Keratinocyte (primary cell): ENCODE data around the gene ATF7IP. TPM values are rescaled to one million over a fixed set of nuclear protein-coding genes. Genes with fewer than 3 reads are reported as not detected.

Experiments
- DNase-seq: peaks from one replicate; pipeline ENCODE4 v3.0.0-alpha.2; 2011; ENCODE audit warnings: low read depth, missing footprints, low spot score
- FAIRE-seq: peaks from 2 replicates; lab custom pipeline; 2011; peaks lifted over from hg19 to GRCh38; lab: Jason Lieb, UNC
- H2AFZ ChIP-seq: 2 replicates; pipeline ENCODE4 v1.6.0; 2012; ENCODE audit warnings: low read length, control low read depth, inconsistent platforms; ENCODE audit not compliant: control insufficient read depth
- H3K27ac ChIP-seq: 2 replicates; pipeline ENCODE4 v1.5.1; 2011; ENCODE audit warnings: low read length; ENCODE audit not compliant: control insufficient read depth, insufficient read depth
- H3K27me3 ChIP-seq: 3 replicates; pipeline ENCODE4 v1.6.0; 2011; ENCODE audit warnings: low read length; ENCODE audit not compliant: control insufficient read depth, insufficient read depth; ENCODE audit errors: extremely low read depth
- H3K36me3 ChIP-seq, 2 experiments: 2 replicates in 1 of 2; 3 replicates in 1 of 2; pipeline ENCODE4 v1.5.1; 2011; ENCODE audit warnings: low read length in 2 of 2, mild to moderate bottlenecking in 1 of 2; ENCODE audit not compliant: control insufficient read depth in 2 of 2, insufficient read depth in 2 of 2; ENCODE audit errors: extremely low read depth in 1 of 2
- H3K4me1 ChIP-seq: 3 replicates; pipeline ENCODE4 v1.5.1; 2011; ENCODE audit warnings: low read length; ENCODE audit not compliant: control insufficient read depth, insufficient read depth; ENCODE audit errors: extremely low read depth
- H3K4me2 ChIP-seq: 3 replicates; pipeline ENCODE4 v1.6.0; 2011; ENCODE audit warnings: low read depth, low read length; ENCODE audit not compliant: control insufficient read depth, insufficient read depth; ENCODE audit errors: extremely low read depth
- H3K4me3 ChIP-seq, 3 experiments: fragments of 200-600 bp in 1 of 3; sonication (generic) in 1 of 3; 2 replicates in 2 of 3; 3 replicates in 1 of 3; pipeline ENCODE4 v1.5.1; 2011 to 2016; ENCODE audit warnings: low read length in 3 of 3, mild to moderate bottlenecking in 3 of 3, control low read depth in 2 of 3, inconsistent platforms in 1 of 3, low read depth in 1 of 3, mixed read lengths in 1 of 3, mixed run types in 1 of 3, moderate library complexity in 1 of 3; ENCODE audit not compliant: control insufficient read depth in 2 of 3, insufficient read depth in 2 of 3; ENCODE audit errors: extremely low read depth in 1 of 3
- H3K79me2 ChIP-seq: 2 replicates; pipeline ENCODE4 v1.6.0; 2012; ENCODE audit warnings: low read length; ENCODE audit not compliant: control insufficient read depth, insufficient read depth
- H3K9ac ChIP-seq: 3 replicates; pipeline ENCODE4 v1.6.0; 2011; ENCODE audit warnings: low read length; ENCODE audit not compliant: control insufficient read depth, insufficient read depth; ENCODE audit errors: extremely low read depth
- H3K9me1 ChIP-seq: 3 replicates; pipeline ENCODE4 v1.6.0; 2011; ENCODE audit warnings: low read length; ENCODE audit not compliant: control insufficient read depth, insufficient read depth; ENCODE audit errors: extremely low read depth
- H3K9me3 ChIP-seq: 2 replicates; pipeline ENCODE4 v1.5.1; 2012; ENCODE audit warnings: low read depth, low read length; ENCODE audit not compliant: control insufficient read depth
- H4K20me1 ChIP-seq: 3 replicates; pipeline ENCODE4 v1.6.0; 2011; ENCODE audit warnings: low read length; ENCODE audit not compliant: control insufficient read depth, insufficient read depth; ENCODE audit errors: extremely low read depth
- EZH2 ChIP-seq: IDR thresholded peaks from one replicate; pipeline ENCODE4 v1.6.1; 2012; ENCODE audit warnings: inconsistent platforms, mild to moderate bottlenecking, low read length, moderate library complexity
- dilution Hi-C: fragments of 300-500 bp; cut with MboI; formaldehyde crosslinking; loops from one replicate; pipeline ENCODE4 v1.7.0; 2020; ENCODE audit warnings: low sequenced_read_pairs; ENCODE audit not compliant: extremely low pct_ligation_motif_present
- polyA plus RNA-seq, 5 experiments: library from polyadenylated mRNA; depleted of rRNA in 3 of 5; stranded (reverse) in 3 of 5; stranded (forward) in 1 of 5; unstranded in 1 of 5; fragments of >200 nt; gene quantifications; 1 replicate in 1 of 5; 2 replicates in 3 of 5; 3 replicates in 1 of 5; pipeline versions ENCODE4 v1.2.1 to v1.2.3, GENCODE V29; 2011 to 2012; ENCODE audit warnings: missing spikeins in 2 of 5, low read depth in 1 of 5, low replicate concordance in 1 of 5
- TF ChIP-seq, protein P1 (sequence below), 3 experiments: IDR thresholded peaks in 1 of 3; conservative IDR thresholded peaks in 1 of 3; optimal IDR thresholded peaks in 1 of 3; 2 replicates in 2 of 3; 3 replicates in 1 of 3; pipeline versions ENCODE3 to v1.5.1; 2011; ENCODE audit warnings: low read length in 3 of 3, mild to moderate bottlenecking in 3 of 3, moderate library complexity in 2 of 3, control low read depth in 1 of 3, inconsistent platforms in 1 of 3; ENCODE audit not compliant: insufficient read depth in 2 of 3; ENCODE audit errors: extremely low read depth in 1 of 3

The ATF7IP gene
- polyA plus RNA-seq, 1 donor (not counting 4 experiments of a cell fraction or from before 2014, with no cell fraction given): 16.3 TPM

DNA sequence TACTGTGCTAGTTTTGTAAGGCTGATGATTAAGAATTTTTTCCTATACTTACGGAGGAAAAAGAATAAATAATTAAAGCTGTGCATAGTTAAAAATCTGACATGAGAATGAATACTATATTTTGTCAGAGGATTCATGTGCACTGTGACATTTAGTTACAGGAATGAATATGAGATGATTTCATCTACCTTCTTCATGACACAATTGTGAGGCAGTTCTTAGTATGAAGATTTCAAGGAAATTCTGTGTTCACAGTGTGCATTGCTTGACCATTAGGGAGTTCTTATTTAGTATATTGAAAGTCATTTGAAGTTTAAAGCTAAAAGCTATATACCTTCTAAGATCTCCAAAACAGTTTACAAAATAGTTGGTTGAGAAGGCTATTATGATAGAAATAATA is 70.1 kb downstream of the ATF7IP start:
- H4K20me1 ChIP-seq: no peaks in the 10 kb centered on the region
- FAIRE-seq: no peak
- no peak overlapping the region for H3K4me3 ChIP-seq
- peaks cover 26% of the 10 kb centered on the region for H3K79me2 ChIP-seq
- H3K27me3 ChIP-seq: no peaks in the 10 kb centered on the region
- no peak overlapping the region for H3K27ac ChIP-seq
- DNase-seq: no peak
- no peaks in the 10 kb centered on the region for H3K9me3 ChIP-seq
- H3K36me3 ChIP-seq: peaks cover 0 to 3% of the 10 kb centered on the region in 2 experiments
- dilution Hi-C loops: no loop called here
- H2AFZ ChIP-seq: no peak overlapping the region
- no peak overlapping the region for H3K4me2 ChIP-seq
- H3K9ac ChIP-seq: no peak overlapping the region
- H3K4me1 ChIP-seq: no peaks in the 10 kb centered on the region
- no peak for TF ChIP-seq EZH2
- TF ChIP-seq, protein P1, sequence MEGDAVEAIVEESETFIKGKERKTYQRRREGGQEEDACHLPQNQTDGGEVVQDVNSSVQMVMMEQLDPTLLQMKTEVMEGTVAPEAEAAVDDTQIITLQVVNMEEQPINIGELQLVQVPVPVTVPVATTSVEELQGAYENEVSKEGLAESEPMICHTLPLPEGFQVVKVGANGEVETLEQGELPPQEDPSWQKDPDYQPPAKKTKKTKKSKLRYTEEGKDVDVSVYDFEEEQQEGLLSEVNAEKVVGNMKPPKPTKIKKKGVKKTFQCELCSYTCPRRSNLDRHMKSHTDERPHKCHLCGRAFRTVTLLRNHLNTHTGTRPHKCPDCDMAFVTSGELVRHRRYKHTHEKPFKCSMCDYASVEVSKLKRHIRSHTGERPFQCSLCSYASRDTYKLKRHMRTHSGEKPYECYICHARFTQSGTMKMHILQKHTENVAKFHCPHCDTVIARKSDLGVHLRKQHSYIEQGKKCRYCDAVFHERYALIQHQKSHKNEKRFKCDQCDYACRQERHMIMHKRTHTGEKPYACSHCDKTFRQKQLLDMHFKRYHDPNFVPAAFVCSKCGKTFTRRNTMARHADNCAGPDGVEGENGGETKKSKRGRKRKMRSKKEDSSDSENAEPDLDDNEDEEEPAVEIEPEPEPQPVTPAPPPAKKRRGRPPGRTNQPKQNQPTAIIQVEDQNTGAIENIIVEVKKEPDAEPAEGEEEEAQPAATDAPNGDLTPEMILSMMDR (optimal IDR thresholded peaks at IDR 0.05 in 1 of 3, IDR thresholded peaks at IDR 0.05 in 1 of 3, conservative IDR thresholded peaks at IDR 0.05 in 1 of 3; ENCODE audit: extremely low read depth in 1 of 3, insufficient read depth in 2 of 3, low read length in 3 of 3): no peak
- H3K9me1 ChIP-seq: no peaks in the 10 kb centered on the region

- no peaks in the 10 kb centered on the region for H3K27me3 ChIP-seq
- no peaks in the 10 kb centered on the region for H3K9me3 ChIP-seq
- no peak overlapping the region for H3K27ac ChIP-seq
- H3K36me3 ChIP-seq: peaks cover 0 to 3% of the 10 kb centered on the region in 2 experiments
- H3K4me3 ChIP-seq: no peak overlapping the region
- dilution Hi-C loops: no loop called here
- no peak for DNase-seq
- no peak for FAIRE-seq
- H2AFZ ChIP-seq: no peak overlapping the region
- no peak for TF ChIP-seq EZH2
- TF ChIP-seq, protein P1 (optimal IDR thresholded peaks at IDR 0.05 in 1 of 3, IDR thresholded peaks at IDR 0.05 in 1 of 3, conservative IDR thresholded peaks at IDR 0.05 in 1 of 3; ENCODE audit: extremely low read depth in 1 of 3, insufficient read depth in 2 of 3, low read length in 3 of 3): no peak
- H3K9ac ChIP-seq: no peak overlapping the region
- H3K4me2 ChIP-seq: no peak overlapping the region
- H3K4me1 ChIP-seq: no peaks in the 10 kb centered on the region
- no peaks in the 10 kb centered on the region for H3K79me2 ChIP-seq
- H4K20me1 ChIP-seq: no peaks in the 10 kb centered on the region
- no peaks in the 10 kb centered on the region for H3K9me1 ChIP-seq
Observed at GRCh38 chr12:14442221-14442881, 76.9 kb downstream of the ATF7IP start.
